ACC112 (cell line): Measurements from ENCODE around the gene ARSB.
"Not testable (repeated sequence)": the region's sequence is repeated elsewhere in the genome, so short reads cannot be mapped to it uniquely, and the experiment has no call there.

Experiments
- H2AFZ ChIP-seq: fragments of 200-600 bp; sonication (generic); one replicate; pipeline ENCODE4 v1.6.0; 2017; ENCODE audit warnings: antibody characterized with exemption, low read length; ENCODE audit not compliant: unreplicated experiment
- H3K27ac ChIP-seq: fragments of 200-600 bp; sonication (generic); 2 replicates; pipeline ENCODE4 v1.5.1; 2014; ENCODE audit warnings: low read depth, mild to moderate bottlenecking, antibody characterized with exemption, low read length, moderate library complexity
- H3K27me3 ChIP-seq: fragments of 200-600 bp; sonication (generic); 2 replicates; pipeline ENCODE4 v1.6.1; 2014; ENCODE audit warnings: mild to moderate bottlenecking, antibody characterized with exemption, low read length, moderate library complexity, mixed read lengths; ENCODE audit not compliant: insufficient read depth
- H3K36me3 ChIP-seq: fragments of 200-600 bp; sonication (generic); 2 replicates; pipeline ENCODE4 v1.6.1; 2016; ENCODE audit warnings: mild to moderate bottlenecking, antibody characterized with exemption, low read length, moderate library complexity, mixed read lengths; ENCODE audit not compliant: insufficient read depth
- H3K4me1 ChIP-seq: fragments of 200-600 bp; sonication (generic); one replicate; pipeline ENCODE4 v1.6.1; 2016; ENCODE audit warnings: low read length, mixed read lengths; ENCODE audit not compliant: insufficient read depth, unreplicated experiment, control insufficient read depth
- H3K4me3 ChIP-seq: fragments of 200-600 bp; sonication (generic); 2 replicates; pipeline ENCODE4 v1.5.1; 2014; ENCODE audit warnings: mild to moderate bottlenecking, low read depth, low read length
- H3K79me2 ChIP-seq: fragments of 200-600 bp; sonication (generic); one replicate; pipeline ENCODE4 v1.6.0; 2016; ENCODE audit warnings: low read length; ENCODE audit not compliant: control insufficient read depth, unreplicated experiment, insufficient read depth

Gene ARSB

DNA sequence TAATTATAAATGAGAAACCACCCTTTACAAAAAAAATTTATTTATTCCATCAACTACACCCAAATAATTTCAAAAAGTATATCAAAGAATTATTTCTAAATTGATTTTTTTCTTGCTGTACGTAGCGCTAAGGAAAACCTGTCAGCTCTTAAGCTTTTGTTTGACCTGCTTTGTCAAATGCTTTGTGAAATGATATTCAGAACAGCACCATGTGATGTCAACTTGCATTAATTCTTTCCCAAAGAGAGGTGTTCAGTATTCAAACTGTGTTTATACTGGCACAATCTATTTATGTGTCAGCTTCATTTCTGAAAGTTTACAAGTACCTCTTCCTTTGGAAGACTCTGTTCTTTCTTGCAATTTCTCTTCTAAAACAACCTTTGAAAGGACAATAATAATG is 12.0 kb upstream of the ARSB start:
- Histone ChIP-seq H2AFZ (no peak overlapping the region), H3K36me3 (no peaks in the 10 kb centered on the region), H3K79me2 (no peaks in the 10 kb centered on the region), H3K4me3 (no peak overlapping the region), H3K27me3 (no peaks in the 10 kb centered on the region), H3K27ac (no peak overlapping the region), H3K4me1 (peaks cover 9% of the 10 kb centered on the region)

GRCh38 chr5:78995521-78996007 is 10.5 kb upstream of the ARSB start:
- Histone ChIP-seq H3K27ac (no peak overlapping the region), H2AFZ (no peak overlapping the region), H3K4me1 (peaks cover 4% of the 10 kb centered on the region), H3K36me3 (no peaks in the 10 kb centered on the region), H3K27me3 (no peaks in the 10 kb centered on the region), H3K79me2 (no peaks in the 10 kb centered on the region), H3K4me3 (no peak overlapping the region)

- no peak overlapping the region for H2AFZ ChIP-seq
- H3K4me1 ChIP-seq: peaks cover 4% of the 10 kb centered on the region
- no peak overlapping the region for H3K27ac ChIP-seq
- H3K27me3 ChIP-seq: no peaks in the 10 kb centered on the region
- no peak overlapping the region for H3K4me3 ChIP-seq
- H3K36me3 ChIP-seq: no peaks in the 10 kb centered on the region
- H3K79me2 ChIP-seq: no peaks in the 10 kb centered on the region
Observed at GRCh38 chr5:78993165-78993564, 8.1 kb upstream of the ARSB start.

GRCh38 chr5:78992146-78992545 is 7.0 kb upstream of the ARSB start:
- H3K27ac ChIP-seq: no peak overlapping the region
- H3K36me3 ChIP-seq: no peaks in the 10 kb centered on the region
- no peaks in the 10 kb centered on the region for H3K79me2 ChIP-seq
- no peaks in the 10 kb centered on the region for H3K4me1 ChIP-seq
- no peak overlapping the region for H2AFZ ChIP-seq
- no peaks in the 10 kb centered on the region for H3K27me3 ChIP-seq
- H3K4me3 ChIP-seq: no peak overlapping the region

DNA sequence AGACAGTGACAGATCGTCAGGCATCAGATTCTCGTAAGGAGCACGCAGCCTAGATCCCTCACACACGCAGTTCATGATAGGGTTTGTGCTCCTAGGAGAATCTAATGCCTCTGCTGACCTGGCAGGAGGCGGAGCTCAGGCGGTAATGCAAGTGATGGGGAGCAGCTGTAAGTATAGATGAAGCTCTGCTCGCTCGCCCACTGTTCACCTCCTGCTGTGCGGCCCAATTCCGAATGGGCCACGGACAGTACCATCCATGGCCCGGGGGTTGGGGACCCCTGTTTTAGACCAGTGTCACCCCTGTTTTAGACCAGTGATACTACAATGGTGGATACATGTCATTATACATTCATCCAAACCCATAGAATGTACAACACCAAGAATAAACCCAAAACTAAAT is 4.0 kb upstream of the ARSB start:
- no peaks in the 10 kb centered on the region for H3K27me3 ChIP-seq
- peaks cover 8% of the 10 kb centered on the region for H3K4me1 ChIP-seq
- no peaks in the 10 kb centered on the region for H3K79me2 ChIP-seq
- H2AFZ ChIP-seq: no peak overlapping the region
- H3K27ac ChIP-seq: no peak overlapping the region
- no peaks in the 10 kb centered on the region for H3K36me3 ChIP-seq
- H3K4me3 ChIP-seq: no peak overlapping the region

DNA sequence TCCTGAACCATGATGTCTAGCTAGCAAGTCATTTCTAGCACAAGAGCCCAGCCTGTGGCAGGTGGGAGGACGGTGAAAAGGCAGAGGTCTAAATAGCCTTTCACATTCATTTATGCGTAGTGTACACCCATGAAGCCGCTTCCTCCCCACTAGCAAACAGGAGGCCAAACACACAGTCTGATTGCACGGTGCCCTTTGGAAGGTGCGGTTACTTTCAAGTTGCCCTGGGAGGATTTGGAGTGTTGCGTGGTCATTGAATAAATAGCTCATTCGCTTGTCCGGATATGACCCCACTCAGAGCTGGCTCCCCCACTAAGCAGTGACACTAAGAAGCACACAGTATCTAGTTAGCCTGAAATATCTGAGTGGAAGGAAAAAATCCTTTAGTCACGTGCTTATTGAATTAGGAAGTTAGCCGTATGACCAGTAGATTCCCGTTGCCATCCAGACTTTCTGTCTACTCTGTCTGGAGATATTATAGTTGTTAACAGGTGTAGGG is 664 bp upstream of the ARSB start:
- Histone ChIP-seq H3K27me3 (no peaks in the 10 kb centered on the region), H3K4me3 (peak overlapping the region; percentile 88), H3K27ac (peak overlapping the region; percentile 73), H2AFZ (peak overlapping the region; percentile 58), H3K79me2 (peaks cover 16% of the 10 kb centered on the region), H3K36me3 (no peaks in the 10 kb centered on the region), H3K4me1 (peaks cover 33% of the 10 kb centered on the region)

GRCh38 chr5:78984439-78985115 is 533 bp downstream of the ARSB start:
- Histone ChIP-seq H2AFZ (peak overlapping the region; percentile 85), H3K27ac (peak overlapping the region; percentile 73), H3K36me3 (no peaks in the 10 kb centered on the region), H3K79me2 (peaks cover 20% of the 10 kb centered on the region), H3K4me1 (peaks cover 38% of the 10 kb centered on the region), H3K4me3 (peak overlapping the region; percentile 88), H3K27me3 (no peaks in the 10 kb centered on the region)

- Histone ChIP-seq H3K4me1 (peaks cover 38% of the 10 kb centered on the region), H3K36me3 (no peaks in the 10 kb centered on the region), H3K27ac (peak overlapping the region; percentile 73), H3K27me3 (no peaks in the 10 kb centered on the region), H3K79me2 (peaks cover 20% of the 10 kb centered on the region), H3K4me3 (peak overlapping the region; percentile 88), H2AFZ (peak overlapping the region; percentile 85)
Observed at GRCh38 chr5:78983601-78984438, 1.3 kb downstream of the ARSB start.

GRCh38 chr5:78983194-78983593 is 1.9 kb downstream of the ARSB start:
- not testable (repeated sequence) for H3K36me3 ChIP-seq, H2AFZ ChIP-seq, H3K27ac ChIP-seq, H3K27me3 ChIP-seq
- peaks cover 38% of the 10 kb centered on the region for H3K4me1 ChIP-seq
- H3K79me2 ChIP-seq: peaks cover 20% of the 10 kb centered on the region
- peak overlapping the region; percentile 88 for H3K4me3 ChIP-seq

GRCh38 chr5:78979909-78980308 is 5.2 kb downstream of the ARSB start:
- Histone ChIP-seq H2AFZ (no peak overlapping the region), H3K4me1 (peaks cover 30% of the 10 kb centered on the region), H3K27me3 (no peaks in the 10 kb centered on the region), H3K79me2 (peaks cover 20% of the 10 kb centered on the region), H3K36me3 (no peaks in the 10 kb centered on the region), H3K4me3 (no peak overlapping the region), H3K27ac (no peak overlapping the region)
